Measurements from ENCODE around the gene AGPS.
"Not testable (repeated sequence)": the region's sequence is repeated elsewhere in the genome, so short reads cannot be mapped to it uniquely, and the experiment has no call there.

Gene AGPS

GRCh38 chr2:177385151-177385550 lies 7.4 kb upstream of the AGPS start:
- DNase-seq (ENCODE audit: low read depth in 2 of 2) = no peak

- no peak for DNase-seq (ENCODE audit: low read depth in 2 of 2)
Observed at GRCh38 chr2:177391822-177392372, 676 bp upstream of the AGPS start.

- no peak for DNase-seq (ENCODE audit: low read depth in 2 of 2)
Observed at GRCh38 chr2:177393203-177393755, 706 bp downstream of the AGPS start.

GRCh38 chr2:177393824-177394593 lies 1.4 kb downstream of the AGPS start:
- no peak for DNase-seq (ENCODE audit: low read depth in 2 of 2)

GRCh38 chr2:177394594-177394973 lies 2.0 kb downstream of the AGPS start:
- no peak for DNase-seq (ENCODE audit: low read depth in 2 of 2)

- no peak for DNase-seq (ENCODE audit: low read depth in 2 of 2)
Observed at GRCh38 chr2:177395351-177396065, 2.9 kb downstream of the AGPS start.

- no peak for DNase-seq (ENCODE audit: low read depth in 2 of 2)
Observed at GRCh38 chr2:177396703-177397460, 4.3 kb downstream of the AGPS start.

GRCh38 chr2:177397481-177398289 lies 5.1 kb downstream of the AGPS start:
- no peak for DNase-seq (ENCODE audit: low read depth in 2 of 2)

GRCh38 chr2:177398290-177398683 lies 5.7 kb downstream of the AGPS start:
- DNase-seq (ENCODE audit: low read depth in 2 of 2) = no peak

- DNase-seq (ENCODE audit: low read depth in 2 of 2) = no peak
Observed at GRCh38 chr2:177398791-177399190, 6.2 kb downstream of the AGPS start.

GRCh38 chr2:177399376-177399775 lies 6.8 kb downstream of the AGPS start:
- DNase-seq (ENCODE audit: low read depth in 2 of 2) = no peak

- no peak for DNase-seq (ENCODE audit: low read depth in 2 of 2)
Observed at GRCh38 chr2:177400337-177400923, 7.9 kb downstream of the AGPS start.

GRCh38 chr2:177402096-177402495 lies 9.5 kb downstream of the AGPS start:
- no peak for DNase-seq (ENCODE audit: low read depth in 2 of 2)

GRCh38 chr2:177403838-177404237 lies 11.3 kb downstream of the AGPS start:
- no peak for DNase-seq (ENCODE audit: low read depth in 2 of 2)

- DNase-seq (ENCODE audit: low read depth in 2 of 2) = no peak
Observed at GRCh38 chr2:177404243-177404642, 11.7 kb downstream of the AGPS start.

GRCh38 chr2:177405029-177405692 lies 12.6 kb downstream of the AGPS start:
- no peak for DNase-seq (ENCODE audit: low read depth in 2 of 2)

- no peak for DNase-seq (ENCODE audit: low read depth in 2 of 2)
Observed at GRCh38 chr2:177406182-177406581, 13.6 kb downstream of the AGPS start.

- DNase-seq (ENCODE audit: low read depth in 2 of 2) = no peak
Observed at GRCh38 chr2:177407031-177407430, 14.5 kb downstream of the AGPS start.

GRCh38 chr2:177410629-177411028 lies 18.1 kb downstream of the AGPS start:
- not testable (repeated sequence) for DNase-seq (ENCODE audit: low read depth in 2 of 2)

GRCh38 chr2:177413703-177414102 lies 21.1 kb downstream of the AGPS start:
- no peak for DNase-seq (ENCODE audit: low read depth in 2 of 2)

Measured in stimulated activated CD8-positive, alpha-beta memory T cell treated with anti-CD3 and anti-CD28 coated beads, Interleukin-2, amount 100 ng/mL, for 1 hour (primary cell).